Mucosa of rectum (tissue), 2 donors: ENCODE results near the gene KLHL40.

Experiments
- H3K27ac ChIP-seq, 2 donors: one replicate each; pipeline ENCODE4 v1.7.0; 2013; ENCODE audit warnings: inconsistent platforms in 2 of 2, low read depth in 2 of 2, low read length in 2 of 2
- H3K27me3 ChIP-seq, 2 donors: one replicate each; pipeline ENCODE4 v1.7.0; 2013; ENCODE audit warnings: low read length in 2 of 2; ENCODE audit not compliant: control insufficient read depth in 2 of 2, insufficient read depth in 2 of 2
- H3K36me3 ChIP-seq, 2 donors: one replicate each; pipeline ENCODE4 v1.7.0; 2013; ENCODE audit warnings: low read length in 2 of 2; ENCODE audit not compliant: control insufficient read depth in 2 of 2, insufficient read depth in 2 of 2
- H3K4me1 ChIP-seq, 2 donors: one replicate each; pipeline ENCODE4 v1.7.0; 2013; ENCODE audit warnings: low read length in 2 of 2, mild to moderate bottlenecking in 1 of 2; ENCODE audit not compliant: control insufficient read depth in 2 of 2, insufficient read depth in 2 of 2
- H3K4me3 ChIP-seq, 2 donors: one replicate each; pipeline ENCODE4 v1.7.0; 2013; ENCODE audit warnings: low read length in 2 of 2
- H3K9ac ChIP-seq, 2 donors: one replicate each; pipeline ENCODE4 v1.7.0; 2013; ENCODE audit warnings: low read length in 2 of 2, low read depth in 1 of 2, mild to moderate bottlenecking in 1 of 2
- H3K9me3 ChIP-seq, 2 donors: one replicate each; pipeline ENCODE4 v1.7.0; 2013; ENCODE audit warnings: low read length in 2 of 2; ENCODE audit not compliant: control insufficient read depth in 2 of 2
- donor health status: healthy.
- donor health status: Normal muscosa, but diverticular disease.

KLHL40 gene

GRCh38 chr3:42681361-42682038 lies 3.8 kb upstream of the KLHL40 start:
- Histone ChIP-seq H3K27ac (no peak overlapping the region), H3K4me3 (no peak overlapping the region), H3K4me1 (peaks cover 0 to 2% of the 10 kb centered on the region in 2 donors), H3K27me3 (no peaks in the 10 kb centered on the region), H3K9ac (no peak overlapping the region), H3K9me3 (no peaks in the 10 kb centered on the region), H3K36me3 (no peaks in the 10 kb centered on the region)

- Histone ChIP-seq H3K4me1 (peaks cover 0 to 2% of the 10 kb centered on the region in 2 donors), H3K36me3 (no peaks in the 10 kb centered on the region), H3K9me3 (no peaks in the 10 kb centered on the region), H3K4me3 (no peak overlapping the region), H3K27me3 (no peaks in the 10 kb centered on the region), H3K27ac (no peak overlapping the region), H3K9ac (no peak overlapping the region)
Observed at GRCh38 chr3:42682301-42683070, 2.9 kb upstream of the KLHL40 start.

- H3K9me3 ChIP-seq, result no peaks in the 10 kb centered on the region
- H3K4me3 ChIP-seq, result no peak overlapping the region
- no peak overlapping the region for H3K27ac ChIP-seq
- no peaks in the 10 kb centered on the region for H3K27me3 ChIP-seq
- peaks cover 0 to 2% of the 10 kb centered on the region in 2 donors for H3K4me1 ChIP-seq
- H3K9ac ChIP-seq, result no peak overlapping the region
- H3K36me3 ChIP-seq, result no peaks in the 10 kb centered on the region
Observed at GRCh38 chr3:42683875-42684598, 1.3 kb upstream of the KLHL40 start.

GRCh38 chr3:42684632-42685362 lies 540 bp upstream of the KLHL40 start:
- H3K9me3 ChIP-seq, result no peaks in the 10 kb centered on the region
- H3K36me3 ChIP-seq, result no peaks in the 10 kb centered on the region
- no peak overlapping the region for H3K4me3 ChIP-seq
- no peaks in the 10 kb centered on the region for H3K27me3 ChIP-seq
- H3K4me1 ChIP-seq, result peaks cover 0 to 2% of the 10 kb centered on the region in 2 donors
- H3K27ac ChIP-seq, result no peak overlapping the region
- H3K9ac ChIP-seq, result no peak overlapping the region

- Histone ChIP-seq H3K9ac (no peak overlapping the region), H3K4me1 (peaks cover 0 to 2% of the 10 kb centered on the region in 2 donors), H3K36me3 (no peaks in the 10 kb centered on the region)
Observed at GRCh38 chr3:42685891-42686820, 819 bp downstream of the KLHL40 start.

DNA sequence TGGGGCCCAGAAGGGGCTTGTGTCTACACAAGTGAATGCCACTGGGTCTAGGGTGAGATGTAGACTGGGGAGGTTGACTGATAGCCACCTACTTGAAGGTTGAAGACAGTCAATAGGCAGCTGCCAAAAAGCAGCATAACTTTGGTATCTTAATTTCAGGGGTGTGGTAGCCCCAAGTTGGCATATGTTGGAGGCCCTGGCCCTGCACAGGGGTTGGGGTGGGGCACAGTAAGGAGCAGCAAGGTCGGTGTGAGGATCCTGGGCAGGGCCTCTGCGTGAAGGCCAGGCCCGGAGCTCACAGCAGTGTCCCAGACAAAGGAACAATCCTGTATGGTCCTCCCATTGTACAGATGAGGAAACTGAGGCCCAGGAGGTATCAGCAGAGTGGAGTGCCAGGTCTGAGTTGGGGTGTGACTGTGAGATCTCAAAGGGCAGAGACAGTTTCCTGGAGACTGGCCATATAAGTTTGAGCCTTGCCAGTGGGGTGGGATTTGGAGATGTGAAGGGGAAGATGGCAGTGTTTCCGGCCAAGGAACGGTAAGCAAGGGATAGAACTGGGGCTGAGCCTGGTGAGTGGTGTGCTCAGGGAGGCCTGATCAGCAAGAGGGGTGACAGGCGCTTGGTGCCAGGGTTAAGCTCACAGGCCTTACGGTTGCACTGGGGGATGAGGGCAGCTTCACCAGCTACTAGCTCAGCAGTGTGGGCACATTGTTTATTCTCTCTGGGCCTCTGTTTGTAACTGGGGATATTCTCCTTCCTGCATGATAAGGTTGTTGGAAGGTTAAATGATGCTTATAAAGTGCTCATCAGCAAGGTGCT lies 1.7 kb downstream of the KLHL40 start:
- Histone ChIP-seq H3K36me3 (no peaks in the 10 kb centered on the region), H3K4me1 (peaks cover 0 to 2% of the 10 kb centered on the region in 2 donors), H3K27ac (no peak overlapping the region), H3K9me3 (no peaks in the 10 kb centered on the region), H3K9ac (no peak overlapping the region), H3K4me3 (no peak overlapping the region), H3K27me3 (no peaks in the 10 kb centered on the region)

More at GRCh38 chr3:42685891-42686820, 819 bp downstream of the KLHL40 start:
- H3K27ac ChIP-seq, result no peak overlapping the region
- H3K4me3 ChIP-seq, result no peak overlapping the region
- no peaks in the 10 kb centered on the region for H3K9me3 ChIP-seq
- H3K27me3 ChIP-seq, result no peaks in the 10 kb centered on the region

- Histone ChIP-seq H3K36me3 (no peaks in the 10 kb centered on the region), H3K27me3 (no peaks in the 10 kb centered on the region), H3K9me3 (no peaks in the 10 kb centered on the region), H3K4me3 (no peak overlapping the region), H3K27ac (no peak overlapping the region), H3K9ac (no peak overlapping the region), H3K4me1 (peaks cover 0 to 2% of the 10 kb centered on the region in 2 donors)
Observed at GRCh38 chr3:42688016-42688415, 2.7 kb downstream of the KLHL40 start.

DNA sequence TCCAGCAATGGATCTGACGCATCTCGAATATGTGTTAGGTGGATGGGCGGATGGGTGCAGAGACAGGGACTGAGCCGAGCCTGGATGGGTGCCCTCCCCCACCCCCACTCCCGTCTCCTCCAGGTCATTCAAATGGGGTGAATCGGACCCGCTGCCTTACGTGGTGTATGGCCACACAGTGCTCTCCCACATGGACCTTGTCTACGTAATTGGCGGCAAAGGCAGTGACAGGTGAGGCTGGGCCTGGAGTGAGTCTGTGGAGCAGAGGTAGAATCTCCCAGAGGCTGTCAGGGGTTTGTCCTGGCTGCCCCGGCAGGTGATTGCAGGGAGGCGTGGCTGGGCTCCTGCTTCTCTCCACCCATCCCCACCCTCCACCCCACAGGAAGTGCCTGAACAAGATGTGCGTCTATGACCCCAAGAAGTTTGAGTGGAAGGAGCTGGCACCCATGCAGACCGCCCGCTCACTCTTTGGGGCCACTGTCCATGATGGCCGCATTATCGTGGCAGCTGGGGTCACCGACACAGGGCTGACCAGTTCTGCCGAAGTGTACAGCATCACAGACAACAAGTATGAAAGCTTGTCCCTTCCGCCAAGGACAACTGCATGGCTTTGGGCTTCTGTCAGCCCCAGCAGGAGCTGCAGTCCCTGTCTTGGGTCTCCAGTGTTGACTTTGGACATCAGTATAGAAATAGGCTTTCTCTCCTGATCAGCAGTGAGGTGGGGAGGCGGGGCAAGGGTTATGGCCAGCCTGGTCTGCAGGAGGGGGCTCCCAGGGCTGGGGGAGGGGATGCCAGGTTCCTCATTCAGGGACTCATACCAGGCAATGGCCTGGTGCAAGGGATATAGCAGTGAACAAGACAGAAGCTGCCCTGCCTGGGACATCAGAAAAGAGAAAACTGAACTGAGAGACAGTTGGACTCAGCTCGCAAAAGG lies 3.4 kb downstream of the KLHL40 start:
- Histone ChIP-seq H3K4me1 (no peaks in the 10 kb centered on the region), H3K9me3 (no peaks in the 10 kb centered on the region), H3K27me3 (no peaks in the 10 kb centered on the region), H3K9ac (no peak overlapping the region), H3K36me3 (no peaks in the 10 kb centered on the region), H3K27ac (no peak overlapping the region), H3K4me3 (no peak overlapping the region)
